COR-L47 (cell line): ENCODE data around the gene C1GALT1.

Source experiments
- DNase-seq: peaks from one replicate; lab custom pipeline; 2025; lab: John Stamatoyannopoulos, UW

The C1GALT1 gene

DNA sequence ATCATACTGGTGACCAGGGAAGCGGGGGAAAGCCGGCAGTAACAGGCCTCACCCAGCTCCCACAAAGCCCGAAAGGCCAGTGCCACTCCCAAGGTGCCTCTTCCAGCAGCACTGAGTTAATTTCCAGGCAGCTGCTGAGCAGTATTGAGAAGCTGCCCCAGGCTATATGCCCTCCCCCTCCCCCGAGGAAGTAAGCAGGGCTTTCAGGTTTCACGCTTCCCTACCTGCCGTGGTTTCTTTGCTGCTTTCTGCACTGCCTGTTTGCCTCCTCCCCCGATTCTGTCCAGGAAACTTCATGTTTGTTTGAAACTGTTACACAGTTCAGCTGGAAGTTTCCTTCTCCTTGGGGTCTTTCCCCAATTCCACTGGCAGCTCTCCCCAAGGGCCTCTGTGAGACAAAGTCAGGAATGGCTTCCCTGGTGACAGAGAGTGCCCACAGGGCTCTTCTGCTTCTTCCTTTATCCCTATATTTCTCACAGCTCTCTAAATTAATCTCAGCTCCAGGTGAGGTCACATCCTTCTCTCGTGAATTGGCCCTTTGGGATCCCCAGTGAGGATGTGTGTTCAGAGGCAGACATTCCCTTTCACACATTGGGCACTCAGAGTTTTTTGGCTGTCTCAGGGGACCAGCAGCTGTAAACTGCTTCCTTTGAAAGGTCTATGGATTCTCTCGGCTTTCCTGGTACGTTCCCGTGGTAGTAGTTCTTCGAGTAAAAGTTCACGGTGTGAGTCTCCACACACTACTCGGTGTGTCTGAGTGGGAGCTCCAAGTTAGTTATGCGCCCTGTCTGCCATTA lies 19.4 kb downstream of the C1GALT1 start:
- DNase-seq = no peak

DNA sequence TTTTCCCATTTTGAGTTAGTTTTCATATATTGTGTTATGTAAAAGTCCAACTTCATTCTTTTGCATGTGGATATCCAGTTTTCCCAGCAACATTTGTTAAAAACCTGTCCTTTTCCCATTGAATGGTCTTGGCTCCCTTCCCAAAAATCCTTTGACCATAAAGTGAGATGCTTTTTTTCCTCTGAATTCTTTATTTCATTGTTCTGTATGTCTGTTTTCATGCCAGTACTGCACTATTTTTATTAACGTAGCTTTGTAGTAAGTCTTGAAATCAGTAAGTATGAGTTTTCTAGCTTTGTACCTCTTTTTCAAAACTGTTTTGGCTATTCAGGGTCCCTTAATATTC lies 20.0 kb downstream of the C1GALT1 start:
- no peak for DNase-seq

DNA sequence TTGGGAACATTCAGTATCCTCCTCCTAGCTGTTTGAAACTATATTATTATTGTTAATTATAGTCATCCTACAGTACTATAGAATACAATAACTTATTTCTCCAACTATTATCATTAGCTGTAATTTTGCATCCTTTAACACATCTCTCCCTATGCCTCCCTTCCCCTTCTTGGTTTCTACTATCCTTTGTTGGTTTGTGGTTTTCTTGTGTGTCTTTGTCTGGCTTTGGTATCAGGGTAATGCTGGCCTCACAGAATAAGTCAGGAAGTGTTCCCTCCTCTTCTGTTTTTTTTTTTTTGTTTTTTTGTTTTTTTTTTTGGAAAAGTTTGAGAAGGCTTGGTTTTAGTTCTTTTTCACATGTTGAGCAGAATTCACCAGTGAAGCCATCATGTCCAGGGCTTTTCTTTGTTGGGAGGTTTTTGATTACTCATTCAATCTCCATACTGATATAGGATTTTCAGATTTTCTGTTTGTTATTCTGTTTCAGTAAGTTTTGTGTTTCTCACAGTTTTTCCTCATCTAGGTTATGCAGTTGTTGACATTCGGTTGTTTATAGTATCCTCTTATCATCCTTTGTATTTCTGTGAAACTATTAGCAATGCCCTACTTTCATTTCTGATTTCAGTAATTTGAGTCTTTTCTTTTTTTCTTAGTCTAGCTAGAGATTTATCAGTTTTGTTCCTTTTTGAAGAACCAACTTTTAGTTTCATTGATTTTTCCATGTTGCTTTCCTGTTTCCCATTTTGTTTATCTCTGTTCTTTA lies 21.6 kb downstream of the C1GALT1 start:
- DNase-seq = no peak

DNA sequence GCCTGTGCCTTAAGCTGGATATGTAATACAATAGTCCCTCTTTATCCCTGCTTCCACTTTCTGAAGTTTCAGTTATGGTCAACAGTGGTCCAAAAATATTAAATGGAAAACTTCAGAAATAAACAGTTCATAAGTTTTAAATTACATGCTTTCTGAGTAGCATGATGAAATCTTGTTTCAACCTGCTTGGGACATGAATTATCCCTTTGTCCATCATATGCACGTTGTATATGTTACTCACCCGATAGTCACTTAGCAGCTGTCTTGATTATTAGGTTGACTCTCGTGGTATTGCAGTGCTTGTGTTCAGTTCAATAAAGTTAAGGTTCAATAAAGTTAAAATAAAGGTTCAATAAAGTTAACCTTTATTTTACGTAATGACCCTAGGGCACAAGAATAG lies 25.5 kb downstream of the C1GALT1 start:
- no peak for DNase-seq

DNA sequence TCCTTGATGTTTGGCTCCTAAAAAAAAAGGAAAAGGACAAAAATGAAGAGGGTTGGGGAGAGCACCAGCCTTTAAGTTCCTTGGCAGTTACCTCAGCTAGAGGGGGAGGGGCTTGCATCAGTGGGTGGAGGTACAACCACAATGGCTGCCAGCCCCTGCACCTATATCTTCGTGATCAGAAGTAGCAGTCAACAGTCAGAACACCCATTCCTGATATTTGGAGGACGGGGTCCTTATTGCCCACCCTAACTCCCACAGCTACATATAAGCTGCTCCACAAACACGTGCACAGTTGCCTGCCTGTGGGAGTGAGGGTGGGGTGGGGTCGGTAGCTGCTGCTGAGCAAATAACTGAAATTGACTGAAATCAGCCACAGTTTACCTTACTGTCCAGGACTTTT lies 26.2 kb downstream of the C1GALT1 start:
- DNase-seq = no peak

DNA sequence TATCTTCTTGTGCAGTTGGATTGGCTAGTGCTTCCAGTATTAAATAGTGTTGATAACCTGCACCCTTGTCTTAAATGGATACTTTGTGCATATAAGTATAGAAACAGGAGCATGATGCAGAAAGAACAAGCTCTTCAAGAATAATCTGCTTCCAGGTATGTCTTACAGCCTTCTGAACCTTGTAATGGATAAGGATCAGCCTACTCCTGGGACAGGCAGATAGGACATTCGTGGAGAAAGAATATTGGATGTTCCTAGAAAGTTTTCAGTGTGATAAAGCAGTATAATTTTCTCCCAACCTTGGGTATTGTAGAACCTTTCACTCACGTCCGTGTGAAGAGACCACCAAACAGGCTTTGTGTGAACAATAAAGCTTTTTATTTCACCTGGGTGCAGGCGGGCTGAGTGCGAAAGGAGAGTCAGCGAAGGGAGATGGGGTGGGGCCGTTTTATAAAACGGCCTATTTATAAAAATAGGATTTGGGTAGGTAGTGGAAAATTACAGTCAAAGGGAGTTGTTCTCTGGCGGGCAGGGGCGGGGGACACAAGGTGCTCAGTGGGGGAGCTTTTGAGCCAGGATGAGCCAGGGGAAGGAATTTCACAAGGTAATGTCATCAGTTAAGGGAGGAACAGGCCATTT lies 27.2 kb downstream of the C1GALT1 start:
- no peak for DNase-seq

DNA sequence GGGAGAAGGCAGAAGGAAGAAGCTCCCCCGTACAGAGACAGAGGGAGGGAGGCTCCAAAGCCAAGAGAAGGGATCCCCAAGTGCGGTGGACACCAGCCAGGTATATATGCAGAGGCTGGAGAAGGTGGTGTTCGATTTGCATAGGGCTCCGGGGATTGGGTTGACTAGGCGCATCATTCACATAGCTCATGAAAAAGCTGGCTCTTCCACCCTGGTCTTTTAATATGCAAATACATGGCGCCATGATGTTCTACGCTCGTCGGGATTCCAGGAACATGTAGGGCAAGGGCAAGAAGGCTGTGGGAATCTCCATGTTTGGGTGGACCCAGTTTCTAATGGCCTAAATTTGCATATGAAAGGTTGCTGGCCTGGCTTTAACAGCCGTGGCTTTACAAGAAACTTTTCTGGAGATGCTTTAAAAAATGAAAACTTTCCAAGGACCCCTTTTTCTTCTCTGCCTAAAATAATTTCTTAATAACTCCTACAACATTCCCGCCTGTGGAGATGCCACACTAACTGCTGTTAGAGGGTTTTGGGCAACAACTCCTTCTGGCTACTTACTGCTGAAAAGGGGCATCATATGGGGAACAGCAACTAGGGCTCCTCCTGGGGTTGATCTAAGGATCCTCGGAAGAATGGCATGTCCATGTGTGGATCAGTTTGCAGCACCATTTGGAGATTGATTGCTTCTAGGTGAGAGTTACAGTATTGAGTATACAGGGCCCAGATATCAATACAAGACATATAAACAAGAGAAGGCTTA lies 28.3 kb downstream of the C1GALT1 start:
- no peak for DNase-seq

DNA sequence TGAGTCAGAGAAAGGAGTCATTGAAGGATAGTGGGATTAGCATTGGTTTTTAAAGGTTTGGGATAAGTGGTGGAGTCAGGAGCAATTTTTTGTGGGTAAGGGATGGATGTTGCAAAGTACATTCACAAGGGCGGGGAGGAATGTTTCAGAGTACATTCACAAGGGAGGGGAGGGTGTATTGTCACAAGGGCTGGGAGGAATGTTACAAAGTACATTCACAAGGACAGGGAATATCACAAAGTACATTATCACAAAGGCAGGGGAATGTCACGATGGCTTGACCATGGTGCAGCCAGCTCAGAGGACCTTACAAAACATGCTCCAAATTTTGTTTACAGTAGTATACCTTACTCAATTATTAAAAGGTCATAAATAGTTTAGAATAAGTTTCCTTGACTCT lies 30.3 kb downstream of the C1GALT1 start:
- DNase-seq = no peak

DNA sequence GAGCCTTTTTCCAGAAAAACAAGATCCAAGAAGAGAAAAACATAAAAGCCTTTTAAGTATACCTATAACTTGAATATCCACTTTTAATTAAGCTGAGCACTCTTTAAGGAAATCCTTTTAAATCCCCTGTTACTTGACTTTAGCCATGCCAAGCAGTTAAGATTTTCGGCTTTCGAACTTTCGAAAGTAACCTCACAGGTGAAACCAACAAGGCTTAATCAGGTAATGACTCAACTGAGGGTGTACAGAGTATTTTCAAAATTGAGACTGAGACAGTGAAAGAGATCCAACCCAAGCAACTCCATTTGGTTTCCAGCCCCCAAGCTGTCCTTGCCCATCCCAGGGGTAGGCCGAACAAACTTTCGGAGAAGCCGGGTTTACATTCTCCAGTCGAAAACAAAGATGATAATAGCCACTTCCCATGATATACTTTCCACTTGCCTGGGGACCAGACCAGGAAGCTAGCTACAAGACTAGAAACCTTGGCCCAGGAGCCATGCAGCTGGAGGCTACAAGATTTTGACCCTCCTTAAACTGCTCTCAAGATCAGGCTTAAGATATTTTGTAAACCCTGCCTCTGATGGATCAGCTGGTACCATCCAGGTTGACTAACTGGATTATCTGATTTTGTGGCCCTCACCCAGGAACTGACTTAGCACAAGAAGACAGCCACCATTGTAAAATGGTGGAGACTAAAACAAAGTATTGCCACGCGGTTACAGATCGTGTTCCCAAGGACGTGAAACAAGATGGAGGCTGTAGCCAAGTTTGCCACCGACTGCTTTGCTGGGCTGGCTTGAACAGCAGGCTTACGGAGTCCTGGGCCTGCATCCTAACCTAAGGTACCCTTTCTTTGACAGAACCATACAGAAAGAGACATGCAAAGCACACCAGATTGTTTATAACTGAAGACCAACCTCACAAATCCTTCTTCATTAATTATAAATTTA lies 32.3 kb downstream of the C1GALT1 start:
- DNase-seq = no peak

DNA sequence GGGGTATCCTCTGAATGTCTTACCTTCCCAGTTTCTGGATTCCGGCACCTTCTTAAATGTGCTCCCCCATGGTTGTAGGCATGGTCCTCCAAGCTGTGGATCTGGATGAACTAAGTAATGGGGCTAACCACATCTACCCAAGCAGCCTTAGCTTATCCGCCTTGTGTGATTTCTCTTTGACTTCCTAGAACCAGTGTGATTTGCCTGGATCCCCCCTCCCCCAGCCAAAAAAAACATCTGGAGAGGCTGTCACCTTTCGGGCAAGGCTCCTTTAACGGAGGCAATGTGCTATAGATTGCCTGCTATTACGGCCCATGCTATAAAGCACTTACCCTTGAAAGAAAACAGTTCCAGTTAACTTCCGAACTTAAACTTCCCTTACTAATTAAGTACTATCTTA lies 33.9 kb downstream of the C1GALT1 start:
- DNase-seq = no peak

DNA sequence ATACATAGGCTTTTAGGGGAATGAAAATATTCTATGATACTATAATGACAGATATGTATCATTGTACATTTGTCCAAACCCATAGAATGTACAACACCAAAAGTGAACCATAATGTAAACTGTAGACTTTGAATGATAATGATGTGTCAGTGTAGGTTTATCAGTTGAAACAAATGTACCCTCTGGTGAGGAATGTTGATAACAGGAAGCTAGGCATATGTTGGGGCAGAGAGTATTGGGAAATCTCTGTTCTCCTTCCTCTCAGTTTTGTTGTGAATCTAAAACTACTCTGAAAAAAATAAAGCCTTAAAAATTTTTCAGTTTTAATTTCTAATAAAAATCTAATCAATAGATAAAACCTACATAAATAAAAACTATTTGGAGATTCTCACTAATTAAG lies 36.9 kb downstream of the C1GALT1 start:
- DNase-seq = no peak

DNA sequence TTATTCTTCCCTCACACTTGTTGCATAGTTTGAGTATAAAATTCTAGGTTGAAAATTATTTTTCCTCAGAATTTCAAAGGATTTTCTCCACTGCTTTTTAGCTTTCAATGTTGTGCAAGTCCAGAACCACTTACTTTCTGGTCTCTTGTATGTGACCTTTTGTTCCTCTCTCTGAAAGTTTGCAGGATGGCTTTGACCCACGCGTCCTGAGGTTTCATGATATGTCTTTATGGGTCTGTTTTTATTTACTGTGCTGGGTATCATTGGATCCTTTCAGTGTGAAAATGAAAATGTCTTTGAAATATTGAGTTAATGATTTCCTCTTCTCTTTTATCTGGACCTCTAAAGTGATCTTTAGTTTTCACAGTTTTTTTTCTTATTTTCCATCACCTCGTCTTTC lies 38.5 kb downstream of the C1GALT1 start:
- DNase-seq = no peak

DNA sequence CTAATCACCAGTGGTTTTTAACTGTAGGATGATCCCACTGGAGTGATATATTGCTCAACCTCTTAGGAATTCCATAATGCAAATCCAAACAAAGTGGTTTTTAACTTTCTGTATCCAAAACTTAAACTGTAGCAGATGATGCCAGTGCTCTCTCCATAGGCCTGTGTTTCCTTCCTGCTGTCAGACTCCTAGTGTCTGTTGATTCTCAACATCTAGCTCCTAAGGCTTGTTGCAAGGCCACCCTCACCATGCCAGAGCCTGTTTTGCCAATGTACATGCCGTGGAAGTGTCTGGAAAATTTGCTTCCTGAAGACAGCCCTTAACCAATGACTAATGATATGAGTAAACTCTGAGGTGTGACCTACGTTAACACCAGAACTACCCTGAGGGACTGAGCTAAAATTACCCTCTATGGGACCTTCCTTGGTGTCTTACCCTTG lies 39.3 kb downstream of the C1GALT1 start:
- no peak for DNase-seq

DNA sequence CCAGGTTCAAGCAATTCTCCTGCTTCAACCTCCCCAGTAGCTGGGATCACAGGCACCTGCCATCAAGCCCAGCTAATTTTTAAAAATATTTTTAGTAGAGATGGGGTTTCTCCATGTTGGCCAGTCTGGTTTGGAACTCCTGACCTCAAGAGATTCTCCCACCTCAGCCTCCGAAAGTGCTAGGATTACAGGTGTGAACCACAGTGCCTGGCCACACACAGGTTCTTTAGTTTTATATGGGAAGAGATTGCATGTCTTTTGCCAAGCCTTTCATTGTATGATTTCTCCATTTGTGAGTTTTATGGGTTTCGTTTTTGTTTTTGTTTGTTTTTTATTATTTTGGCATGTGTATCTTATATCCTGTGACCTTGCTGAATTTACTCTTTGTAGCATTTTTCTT lies 40.9 kb downstream of the C1GALT1 start:
- DNase-seq = no peak

DNA sequence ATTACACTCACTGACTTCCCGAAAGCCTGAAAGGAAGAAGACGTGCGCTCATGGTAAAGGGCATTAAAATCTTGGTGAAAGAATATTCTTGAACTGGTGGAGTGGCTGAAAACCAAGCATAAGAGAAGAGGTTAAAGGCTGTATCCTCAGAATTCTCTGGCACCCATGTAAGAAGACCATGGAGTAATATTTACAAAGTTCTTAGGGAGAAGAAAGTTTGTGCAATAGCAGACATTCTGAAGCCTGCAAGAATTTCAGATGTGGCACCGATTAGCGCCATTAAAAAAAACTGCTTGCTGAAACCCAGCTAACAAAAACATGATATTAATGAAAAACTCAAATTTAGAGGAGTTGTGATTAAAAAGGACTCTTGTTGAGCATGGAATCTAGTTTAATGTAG lies 44.1 kb downstream of the C1GALT1 start:
- DNase-seq = no peak

DNA sequence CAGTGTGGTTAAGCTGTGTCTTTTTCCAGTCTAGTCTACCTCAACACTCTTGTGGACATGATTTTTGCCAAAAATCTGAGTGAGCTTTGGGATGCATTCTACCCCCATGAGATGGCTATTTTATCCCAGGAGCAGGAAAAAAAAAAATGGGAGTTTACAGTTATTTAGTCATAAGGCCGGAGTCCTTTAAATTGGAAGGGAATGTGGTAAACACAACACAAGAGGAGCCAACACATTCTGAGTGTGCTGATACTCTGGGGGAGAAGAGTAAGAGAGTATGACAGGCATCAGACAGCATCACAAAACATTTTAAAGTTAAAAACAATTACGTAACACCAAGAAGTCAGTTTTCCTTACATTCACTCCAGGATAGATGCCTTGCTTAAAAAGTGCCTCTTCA lies 46.1 kb downstream of the C1GALT1 start:
- no peak for DNase-seq

DNA sequence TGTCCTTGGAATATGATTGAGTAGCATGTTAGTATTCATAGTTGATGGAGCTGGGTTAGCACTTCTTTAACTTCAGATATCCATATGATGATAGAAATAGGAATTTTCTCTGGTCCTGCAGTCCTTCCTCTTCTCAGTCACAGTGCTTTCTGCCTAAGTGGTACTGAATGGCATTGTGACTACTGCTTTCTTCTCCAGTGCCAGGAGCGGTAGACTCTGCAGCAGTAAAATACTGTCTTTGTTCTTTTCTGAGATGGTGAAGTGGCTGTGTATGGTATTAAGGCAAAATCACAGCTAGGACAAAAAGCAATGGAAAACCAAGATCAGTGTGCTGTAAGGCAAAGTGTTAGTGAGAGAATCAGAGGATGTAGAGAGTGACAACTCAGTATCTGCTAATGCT lies 46.6 kb downstream of the C1GALT1 start:
- DNase-seq = no peak

DNA sequence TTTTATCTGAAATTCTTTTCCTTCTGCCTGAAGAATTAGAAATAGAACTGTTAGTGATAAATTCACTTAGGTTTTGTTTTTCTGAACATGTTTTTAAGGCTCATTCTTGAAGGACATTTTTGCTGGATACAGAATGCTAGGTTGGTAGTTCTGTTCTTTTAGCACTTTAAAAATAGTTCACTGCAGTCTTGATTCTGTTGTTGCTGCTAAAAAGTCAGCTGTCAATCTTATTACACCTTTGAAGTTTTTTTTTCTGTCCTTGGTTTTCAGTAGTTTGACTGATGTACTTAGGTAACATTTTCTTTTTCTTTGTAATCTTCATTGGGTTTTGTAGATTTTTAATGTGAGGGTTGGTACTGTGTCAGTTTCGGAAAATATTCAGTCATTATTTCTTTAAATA lies 48.7 kb downstream of the C1GALT1 start:
- no peak for DNase-seq

DNA sequence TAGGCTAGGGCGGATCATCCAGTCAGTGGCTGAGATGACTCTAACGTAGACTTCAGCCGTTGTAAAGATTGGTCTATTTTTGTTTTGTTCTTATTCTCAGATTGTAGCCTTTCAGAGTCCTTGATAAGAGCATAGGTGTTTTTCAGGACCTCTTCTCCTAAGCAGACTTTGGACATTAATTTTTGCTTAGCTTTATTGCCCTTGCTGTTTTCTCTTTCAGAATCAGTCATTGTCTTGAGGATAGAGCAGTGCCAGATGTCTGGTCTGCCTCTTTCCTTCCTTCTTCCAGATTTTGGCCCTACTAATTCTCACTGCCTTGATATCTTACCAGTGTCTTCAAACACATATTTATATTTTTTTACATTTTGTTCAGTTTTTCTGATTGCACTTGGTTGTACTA lies 49.5 kb downstream of the C1GALT1 start:
- no peak for DNase-seq

DNA sequence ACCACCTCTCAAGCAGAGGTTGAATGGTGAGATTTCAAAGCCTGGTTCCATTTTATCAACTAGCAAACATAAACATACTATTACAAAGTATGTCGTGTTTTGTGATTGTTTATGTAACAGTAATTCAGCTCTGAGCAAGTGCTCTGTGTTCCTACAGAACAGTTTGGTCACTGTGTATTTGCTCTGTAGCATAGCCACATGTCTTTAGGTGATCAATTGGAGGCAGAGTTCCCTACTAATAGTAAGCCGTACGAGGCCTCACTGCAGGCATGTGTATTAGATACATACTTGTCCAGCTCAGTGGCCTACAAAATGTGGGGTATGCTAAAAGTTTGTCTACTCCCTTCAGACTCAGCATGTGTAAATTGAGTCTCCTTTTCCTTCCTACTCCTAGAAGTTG lies 53.0 kb downstream of the C1GALT1 start:
- no peak for DNase-seq

DNA sequence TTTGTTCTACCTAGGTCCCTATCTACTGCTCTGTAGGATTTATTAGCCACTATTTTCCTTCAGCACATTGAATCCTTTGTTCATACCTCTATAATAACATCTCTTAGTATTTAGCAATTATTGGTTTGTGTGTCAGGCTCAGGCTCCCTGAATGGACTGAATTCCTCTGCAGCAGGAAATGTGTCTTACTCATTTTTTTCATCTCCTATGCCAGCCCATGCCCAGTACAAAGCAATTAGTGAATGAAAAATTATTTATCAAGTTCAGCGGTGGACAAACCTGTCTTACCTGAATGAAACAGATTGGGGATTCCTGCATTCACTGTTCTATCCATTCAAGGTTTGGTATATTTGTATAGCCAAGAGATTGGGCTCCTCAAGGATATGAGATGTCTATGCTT lies 53.7 kb downstream of the C1GALT1 start:
- no peak for DNase-seq
